Stimulated activated CD8-positive, alpha-beta memory T cell treated with anti-CD3 and anti-CD28 coated beads, Interleukin-2, amount 100 ng/mL, for 1 hour (primary cell): ENCODE data around the gene TMEM30B.
"Not testable (repeated sequence)": the region's sequence is repeated elsewhere in the genome, so short reads cannot be mapped to it uniquely, and the experiment has no call there.

ENCODE experiments used
- DNase-seq, 2 donors: peaks; one replicate each; pipeline ENCODE4 v3.0.0-alpha.2; 2020; ENCODE audit warnings: low read depth in 2 of 2

The TMEM30B gene

GRCh38 chr14:61281186-61281947 lies at the start of gene TMEM30B:
TSS of gene TMEM30B (minus strand) at chr14:61281338. CDS start at chr14:61281147, 191 bp downstream.
- DNase-seq, result peak in 1 of 2 donors; percentile 4

- DNase-seq, result no peak
Measured at GRCh38 chr14:61330511-61330910, 49.4 kb upstream of the TMEM30B start.

- DNase-seq, result no peak
Measured at GRCh38 chr14:61329478-61330051, 48.4 kb upstream of the TMEM30B start.

GRCh38 chr14:61328626-61329262 lies 47.6 kb upstream of the TMEM30B start:
- no peak for DNase-seq

GRCh38 chr14:61326847-61327246 lies 45.7 kb upstream of the TMEM30B start:
- DNase-seq, result no peak

GRCh38 chr14:61326146-61326545 lies 45.0 kb upstream of the TMEM30B start:
- DNase-seq, result no peak

GRCh38 chr14:61325166-61325565 lies 44.0 kb upstream of the TMEM30B start:
- DNase-seq, result no peak

GRCh38 chr14:61323970-61324369 lies 42.8 kb upstream of the TMEM30B start:
- DNase-seq, result no peak

GRCh38 chr14:61322799-61323290 lies 41.7 kb upstream of the TMEM30B start:
- DNase-seq, result no peak

GRCh38 chr14:61322011-61322798 lies 41.1 kb upstream of the TMEM30B start:
- DNase-seq, result no peak

- DNase-seq, result peak; percentile 68 to 78
Measured at GRCh38 chr14:61321385-61322010, 40.4 kb upstream of the TMEM30B start, which contains the start of gene PRKCH. TSS of gene PRKCH (plus strand) at chr14:61321579. CDS start at chr14:61322102, 523 bp downstream.

GRCh38 chr14:61320806-61321384 lies 39.8 kb upstream of the TMEM30B start:
- no peak for DNase-seq

- DNase-seq, result not testable (repeated sequence)
Measured at GRCh38 chr14:61320170-61320569, 39.0 kb upstream of the TMEM30B start.

GRCh38 chr14:61319706-61320105 lies 38.6 kb upstream of the TMEM30B start:
- no peak for DNase-seq

- no peak for DNase-seq
Measured at GRCh38 chr14:61319086-61319485, 37.9 kb upstream of the TMEM30B start.

GRCh38 chr14:61315313-61315712 lies 34.2 kb upstream of the TMEM30B start:
- DNase-seq, result no peak

- DNase-seq, result not testable (repeated sequence)
Measured at GRCh38 chr14:61308701-61309100, 27.6 kb upstream of the TMEM30B start.

- DNase-seq, result no peak
Measured at GRCh38 chr14:61308198-61308597, 27.1 kb upstream of the TMEM30B start.

- DNase-seq, result no peak
Measured at GRCh38 chr14:61304688-61305087, 23.6 kb upstream of the TMEM30B start.

- no peak for DNase-seq
Measured at GRCh38 chr14:61300754-61301153, 19.6 kb upstream of the TMEM30B start.

- no peak for DNase-seq
Measured at GRCh38 chr14:61300209-61300608, 19.1 kb upstream of the TMEM30B start.
